ENCODE measurements around the gene LPIN3.
A peak's percentile ranks its signal among the peaks of the same experiment; 100 is the strongest.
"Not testable (repeated sequence)": the region's sequence is repeated elsewhere in the genome, so short reads cannot be mapped to it uniquely, and the experiment has no call there.

The LPIN3 gene, protein sequence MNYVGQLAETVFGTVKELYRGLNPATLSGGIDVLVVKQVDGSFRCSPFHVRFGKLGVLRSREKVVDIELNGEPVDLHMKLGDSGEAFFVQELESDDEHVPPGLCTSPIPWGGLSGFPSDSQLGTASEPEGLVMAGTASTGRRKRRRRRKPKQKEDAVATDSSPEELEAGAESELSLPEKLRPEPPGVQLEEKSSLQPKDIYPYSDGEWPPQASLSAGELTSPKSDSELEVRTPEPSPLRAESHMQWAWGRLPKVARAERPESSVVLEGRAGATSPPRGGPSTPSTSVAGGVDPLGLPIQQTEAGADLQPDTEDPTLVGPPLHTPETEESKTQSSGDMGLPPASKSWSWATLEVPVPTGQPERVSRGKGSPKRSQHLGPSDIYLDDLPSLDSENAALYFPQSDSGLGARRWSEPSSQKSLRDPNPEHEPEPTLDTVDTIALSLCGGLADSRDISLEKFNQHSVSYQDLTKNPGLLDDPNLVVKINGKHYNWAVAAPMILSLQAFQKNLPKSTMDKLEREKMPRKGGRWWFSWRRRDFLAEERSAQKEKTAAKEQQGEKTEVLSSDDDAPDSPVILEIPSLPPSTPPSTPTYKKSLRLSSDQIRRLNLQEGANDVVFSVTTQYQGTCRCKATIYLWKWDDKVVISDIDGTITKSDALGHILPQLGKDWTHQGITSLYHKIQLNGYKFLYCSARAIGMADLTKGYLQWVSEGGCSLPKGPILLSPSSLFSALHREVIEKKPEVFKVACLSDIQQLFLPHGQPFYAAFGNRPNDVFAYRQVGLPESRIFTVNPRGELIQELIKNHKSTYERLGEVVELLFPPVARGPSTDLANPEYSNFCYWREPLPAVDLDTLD

DNA sequence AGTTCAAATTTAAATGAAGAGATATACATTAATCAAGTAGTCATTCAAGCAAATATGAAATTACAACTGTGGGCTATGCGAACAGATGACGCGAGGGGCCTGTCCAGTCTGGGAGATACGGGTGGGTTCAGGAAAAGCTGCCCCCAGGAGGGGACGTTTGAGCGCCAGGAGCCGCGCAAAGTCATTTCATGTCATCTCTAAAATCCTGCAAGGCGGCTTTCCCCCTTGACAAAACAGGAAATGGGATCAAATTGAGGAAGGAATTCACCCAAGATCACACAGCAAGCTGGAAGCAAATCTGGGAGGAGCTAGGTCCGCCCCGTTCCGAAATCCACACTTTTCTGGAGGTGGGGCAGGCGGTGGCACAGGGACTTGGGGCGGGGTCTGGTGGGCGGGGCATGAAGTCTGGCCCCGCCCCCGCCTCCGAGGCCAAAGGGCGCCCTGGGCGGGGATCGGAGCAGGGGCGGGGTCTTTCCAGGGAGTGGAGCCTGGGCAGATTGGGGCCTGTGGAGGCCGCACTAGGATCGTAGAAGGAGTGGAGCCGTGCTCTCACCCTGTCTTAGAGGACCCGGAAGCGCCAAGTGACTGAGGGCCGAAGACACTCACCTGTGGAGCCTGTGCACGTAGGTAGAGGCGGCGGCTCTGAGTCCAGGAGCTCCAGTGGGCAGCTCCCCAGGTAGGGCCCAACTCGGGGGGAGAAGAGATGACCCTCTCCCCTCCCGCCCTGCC is at the start of gene LPIN3:
TSS of gene LPIN3 (plus strand) at position 495 of the 729 bp plus-strand sequence. CDS start 4,983 bp downstream, outside the sequence.
- peak; percentile 42 for DNase-seq (ENCODE audit: low spot score)

GRCh38 chr20:41293269-41294037 is 47.2 kb upstream of the LPIN3 start:
- no peak for DNase-seq (ENCODE audit: low spot score)

DNA sequence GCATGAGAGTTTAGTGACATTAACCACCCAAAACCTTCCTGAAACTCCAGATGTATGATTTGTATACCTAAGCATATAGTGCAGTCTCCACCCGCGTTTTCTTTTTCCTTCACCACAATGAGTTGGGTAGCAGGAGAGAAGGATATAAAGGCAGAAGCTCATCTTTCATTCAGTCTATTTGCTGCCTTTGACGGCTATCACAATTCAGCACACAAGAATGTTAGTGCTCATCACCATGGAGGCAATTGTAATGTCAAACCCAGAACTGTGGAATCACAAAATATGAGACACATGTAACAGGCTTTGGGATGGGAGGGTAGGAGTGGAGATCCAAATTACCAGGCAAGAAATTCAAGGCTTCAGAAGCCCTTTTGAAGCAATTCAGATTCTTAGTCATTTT is 40.7 kb upstream of the LPIN3 start:
- no peak for DNase-seq (ENCODE audit: low spot score)

GRCh38 chr20:41300383-41300782 is 40.2 kb upstream of the LPIN3 start:
- DNase-seq (ENCODE audit: low spot score) = no peak

DNA sequence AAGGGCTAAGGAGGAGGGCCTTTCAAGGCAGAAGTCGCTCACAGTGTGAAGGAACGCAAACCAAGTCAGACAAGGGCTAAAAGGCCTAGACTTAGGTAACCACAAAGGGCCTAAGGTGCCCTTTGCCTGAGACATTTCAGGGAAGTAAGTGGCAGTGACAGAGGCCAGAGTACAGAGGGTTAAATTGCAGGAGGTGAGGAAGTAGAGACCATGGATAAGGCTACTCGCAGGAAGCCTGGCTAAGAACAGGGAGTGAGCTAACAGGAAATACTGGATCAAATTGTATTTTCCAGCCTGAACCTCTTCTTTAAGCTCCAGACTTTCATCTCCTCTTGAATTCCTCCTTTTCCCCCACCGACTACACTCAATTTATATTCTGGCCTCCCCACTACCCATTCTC is 39.7 kb upstream of the LPIN3 start:
- no peak for DNase-seq (ENCODE audit: low spot score)

GRCh38 chr20:41304002-41304401 is 36.6 kb upstream of the LPIN3 start:
- no peak for DNase-seq (ENCODE audit: low spot score)

GRCh38 chr20:41304424-41305079 is 36.1 kb upstream of the LPIN3 start:
- no peak for DNase-seq (ENCODE audit: low spot score)

DNA sequence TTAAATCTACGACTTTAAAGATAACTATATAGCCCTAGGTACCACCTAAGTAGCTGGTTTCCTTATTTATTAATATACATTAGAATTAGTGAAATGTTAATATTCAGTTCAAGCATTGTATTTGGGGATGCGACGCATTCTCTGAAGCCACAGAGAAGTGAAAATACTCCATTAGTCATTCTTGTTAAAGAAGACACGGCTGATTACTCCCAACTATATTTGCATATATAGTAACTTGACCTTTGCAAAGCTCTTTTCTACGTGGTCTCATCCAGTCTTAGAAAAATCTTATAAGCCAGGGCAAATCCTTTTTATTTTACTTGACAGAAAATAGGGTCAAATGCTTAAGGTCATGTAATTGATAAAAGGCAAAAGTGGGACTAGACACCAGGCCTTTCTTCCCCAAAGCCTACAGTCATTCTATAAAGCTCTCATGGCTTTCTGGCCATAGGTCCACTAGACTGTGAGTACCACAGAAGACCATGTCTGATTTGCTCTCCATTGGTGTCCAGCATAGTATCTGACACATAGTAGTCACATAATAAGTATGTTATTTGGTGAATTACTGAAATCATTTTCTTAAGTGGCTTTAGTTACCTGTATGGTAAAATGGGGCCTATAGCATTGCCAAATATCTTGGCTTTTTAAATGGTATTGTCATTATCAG is 34.4 kb upstream of the LPIN3 start:
- no peak for DNase-seq (ENCODE audit: low spot score)

GRCh38 chr20:41307021-41307420 is 33.6 kb upstream of the LPIN3 start:
- no peak for DNase-seq (ENCODE audit: low spot score)

DNA sequence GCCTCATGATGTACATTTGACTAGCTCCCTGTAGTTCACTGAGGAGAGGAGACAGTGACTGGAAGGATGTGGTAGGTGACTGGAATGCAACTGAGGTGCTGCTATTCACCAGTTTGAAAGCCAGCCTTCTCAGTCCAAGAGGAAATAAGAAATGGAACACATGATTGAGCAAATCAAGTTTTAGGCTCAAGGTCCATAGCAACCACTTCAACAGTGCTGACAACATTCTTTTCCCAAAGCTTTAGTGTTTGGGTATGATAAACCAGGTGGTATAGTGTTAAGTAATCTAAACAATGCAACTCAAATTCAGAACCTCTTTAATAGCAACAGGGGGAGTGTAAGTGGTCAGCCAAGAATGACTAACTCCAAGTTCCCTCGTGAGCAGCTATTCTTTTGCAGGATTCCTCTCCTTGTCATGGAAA is 32.3 kb upstream of the LPIN3 start:
- no peak for DNase-seq (ENCODE audit: low spot score)

DNA sequence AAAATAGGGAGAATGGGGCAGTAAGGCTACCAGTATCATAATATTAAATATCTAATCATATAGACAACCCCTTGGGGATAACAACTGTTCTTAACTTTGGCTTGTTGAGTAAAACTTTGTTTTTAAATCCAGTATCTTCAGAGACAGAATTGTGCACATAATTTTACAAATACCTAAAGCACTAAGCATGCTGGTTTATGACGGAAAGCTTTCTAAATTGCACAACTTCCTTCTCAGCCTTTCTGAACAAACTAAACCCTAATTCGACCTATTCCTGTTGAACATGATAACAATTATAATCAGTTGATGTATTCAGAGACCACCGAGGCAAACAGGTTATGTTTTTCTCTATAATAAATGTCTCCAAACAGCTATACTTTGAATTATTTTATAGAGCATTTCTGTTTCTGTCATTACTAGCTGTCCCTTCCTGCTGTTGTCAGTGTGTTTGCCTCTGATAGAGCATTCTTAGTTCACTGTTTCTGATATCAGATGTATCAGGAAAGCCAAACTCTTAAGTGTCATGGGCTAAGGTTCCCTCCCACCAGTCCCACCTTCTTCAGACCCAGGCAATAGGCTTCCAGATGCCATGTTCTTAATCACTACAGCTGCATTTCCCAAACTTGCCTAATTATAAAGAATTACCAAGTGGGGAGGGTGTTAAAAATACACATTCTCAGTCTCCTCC is 31.8 kb upstream of the LPIN3 start:
- no peak for DNase-seq (ENCODE audit: low spot score)

- no peak for DNase-seq (ENCODE audit: low spot score)
Measured at GRCh38 chr20:41309817-41310216, 30.8 kb upstream of the LPIN3 start.

GRCh38 chr20:41312009-41312408 is 28.6 kb upstream of the LPIN3 start:
- not testable (repeated sequence) for DNase-seq (ENCODE audit: low spot score)

GRCh38 chr20:41314386-41314785 is 26.2 kb upstream of the LPIN3 start:
- DNase-seq (ENCODE audit: low spot score) = no peak

DNA sequence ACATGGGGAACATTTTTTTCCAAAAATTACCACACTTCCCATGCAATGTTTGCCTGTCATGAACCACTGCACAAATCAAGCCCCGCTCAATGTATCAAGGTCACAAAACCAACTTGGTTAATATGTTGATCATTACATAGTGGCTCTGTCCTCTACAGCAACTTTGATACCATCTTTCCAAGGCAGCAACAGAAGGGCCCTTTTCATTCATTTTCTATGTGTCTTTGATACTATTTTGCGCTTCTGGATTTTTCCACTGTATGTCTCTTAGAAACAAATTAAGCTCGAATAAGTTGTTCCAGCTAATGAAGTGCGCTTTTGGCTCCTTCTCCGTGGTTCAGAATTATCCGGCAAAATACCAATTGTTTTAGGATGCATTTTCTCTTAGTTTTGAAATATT is 24.6 kb upstream of the LPIN3 start:
- peak; percentile 58 for DNase-seq (ENCODE audit: low spot score)

DNA sequence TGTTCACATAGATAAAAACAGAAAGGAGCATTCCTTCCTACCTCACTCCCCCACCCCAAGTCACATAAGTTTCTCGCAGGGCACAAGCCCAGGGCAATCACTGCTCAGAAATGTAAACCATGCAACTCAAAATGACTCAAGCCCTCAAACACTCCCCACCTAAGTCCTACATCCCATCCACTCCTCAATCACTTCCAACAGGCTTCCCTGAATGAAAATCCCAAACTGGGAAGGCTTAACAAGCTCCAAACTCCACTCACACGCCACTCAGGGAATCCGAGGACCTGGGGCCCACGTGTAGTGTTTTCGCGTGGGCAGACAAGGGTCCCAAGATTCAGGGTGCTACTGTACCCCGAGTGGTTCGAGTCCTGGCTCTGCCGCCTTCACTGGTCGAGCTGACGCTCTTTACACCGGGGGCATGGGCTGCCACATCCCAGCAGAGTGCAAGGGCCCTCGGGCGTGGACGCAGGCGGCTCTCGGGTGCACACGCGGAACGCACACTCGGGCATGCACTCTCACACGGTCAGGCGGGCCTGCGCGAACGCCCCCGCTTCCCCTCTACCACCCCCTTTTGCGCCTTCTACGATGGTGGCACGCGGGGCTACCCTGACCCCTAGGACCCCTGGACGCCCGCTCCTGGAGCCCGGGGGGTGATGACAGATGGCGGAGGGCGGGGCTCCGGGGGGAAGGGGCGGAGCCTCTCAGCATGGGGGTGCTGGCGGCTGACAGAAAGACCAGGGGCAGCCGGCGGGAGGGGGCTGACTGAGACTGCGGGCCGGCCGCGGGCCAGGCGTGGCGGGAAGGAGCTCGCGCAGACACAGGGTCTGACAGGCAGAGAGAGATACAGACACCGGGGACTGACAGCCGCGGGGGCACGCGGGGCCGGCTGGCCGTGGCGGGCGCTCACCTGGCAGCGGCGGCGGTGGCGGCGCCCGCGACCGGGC is 23.7 kb upstream of the LPIN3 start:
- DNase-seq (ENCODE audit: low spot score) = peak; percentile 75

GRCh38 chr20:41317546-41318270 is 22.9 kb upstream of the LPIN3 start, which contains the start of gene ZHX3:
TSS of gene ZHX3 (minus strand) at chr20:41317731. CDS start at chr20:41204916, 112,815 bp downstream.
- peak; percentile 96 for DNase-seq (ENCODE audit: low spot score)

- no peak for DNase-seq (ENCODE audit: low spot score)
Measured at GRCh38 chr20:41318271-41318649, 22.4 kb upstream of the LPIN3 start.
